Measurements from ENCODE around the gene OR10K1. TPM values are rescaled to one million over a fixed set of nuclear protein-coding genes. Genes with fewer than 3 reads are reported as not detected.

OR10K1 gene
- total and polyA plus RNA-seq, 2 donors (not counting 1 experiment from before 2014, with no cell fraction given): not detected

DNA sequence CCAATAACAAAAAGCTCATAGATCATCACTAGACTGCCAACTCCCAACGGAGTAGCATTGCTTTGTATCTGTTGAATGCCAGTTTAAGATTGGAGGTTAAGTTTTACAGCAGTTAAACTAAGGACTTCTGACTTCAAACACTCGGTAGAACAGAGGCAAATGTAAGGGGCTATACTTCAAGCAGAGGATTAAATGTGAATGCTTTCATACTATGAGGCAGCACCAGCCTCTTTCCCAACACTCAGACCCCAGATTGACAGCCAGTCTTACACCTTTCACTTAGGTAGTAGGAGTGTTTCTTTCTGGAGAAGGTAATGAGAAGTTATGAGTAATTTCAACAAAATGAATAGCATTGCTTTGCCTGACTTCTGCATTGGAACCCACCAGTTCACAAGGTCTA, 33.2 kb downstream of the OR10K1 start:
- no peak for DNase-seq (ENCODE audit: low read depth in 2 of 2)
- no peak overlapping the region for H2AFZ ChIP-seq (ENCODE audit: low read length)
- H3K4me1 ChIP-seq (ENCODE audit: control insufficient read depth, extremely low read depth, insufficient read depth, low read length): no peaks in the 10 kb centered on the region
- no peak overlapping the region for H3K4me3 ChIP-seq (replicated peaks in 1 of 4; ENCODE audit: control extremely low read depth in 1 of 4, insufficient read depth in 1 of 4, low read depth in 3 of 4, low read length in 4 of 4)
- H3K36me3 ChIP-seq (ENCODE audit: control insufficient read depth, insufficient read depth, low read length): no peaks in the 10 kb centered on the region
- TF ChIP-seq, protein P1, sequence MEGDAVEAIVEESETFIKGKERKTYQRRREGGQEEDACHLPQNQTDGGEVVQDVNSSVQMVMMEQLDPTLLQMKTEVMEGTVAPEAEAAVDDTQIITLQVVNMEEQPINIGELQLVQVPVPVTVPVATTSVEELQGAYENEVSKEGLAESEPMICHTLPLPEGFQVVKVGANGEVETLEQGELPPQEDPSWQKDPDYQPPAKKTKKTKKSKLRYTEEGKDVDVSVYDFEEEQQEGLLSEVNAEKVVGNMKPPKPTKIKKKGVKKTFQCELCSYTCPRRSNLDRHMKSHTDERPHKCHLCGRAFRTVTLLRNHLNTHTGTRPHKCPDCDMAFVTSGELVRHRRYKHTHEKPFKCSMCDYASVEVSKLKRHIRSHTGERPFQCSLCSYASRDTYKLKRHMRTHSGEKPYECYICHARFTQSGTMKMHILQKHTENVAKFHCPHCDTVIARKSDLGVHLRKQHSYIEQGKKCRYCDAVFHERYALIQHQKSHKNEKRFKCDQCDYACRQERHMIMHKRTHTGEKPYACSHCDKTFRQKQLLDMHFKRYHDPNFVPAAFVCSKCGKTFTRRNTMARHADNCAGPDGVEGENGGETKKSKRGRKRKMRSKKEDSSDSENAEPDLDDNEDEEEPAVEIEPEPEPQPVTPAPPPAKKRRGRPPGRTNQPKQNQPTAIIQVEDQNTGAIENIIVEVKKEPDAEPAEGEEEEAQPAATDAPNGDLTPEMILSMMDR (conservative IDR thresholded peaks at IDR 0.05 in 1 of 2, IDR thresholded peaks at IDR 0.05 in 1 of 2; ENCODE audit: low read depth in 1 of 2, low read length in 2 of 2): no peak
- TF ChIP-seq EZH2 (IDR thresholded peaks at IDR 0.05; ENCODE audit: low read length, missing control alignments): no peak
- no peaks in the 10 kb centered on the region for H3K27me3 ChIP-seq (ENCODE audit: control insufficient read depth, insufficient read depth, low read length)
- H3K9me3 ChIP-seq (ENCODE audit: control insufficient read depth, insufficient read depth, low read depth, low read length): no peaks in the 10 kb centered on the region
- no peak overlapping the region for H3K9ac ChIP-seq (ENCODE audit: insufficient read depth, low read length)
- H3K27ac ChIP-seq (ENCODE audit: insufficient read depth, low read length): no peak overlapping the region
- no peaks in the 10 kb centered on the region for H3K79me2 ChIP-seq (ENCODE audit: control insufficient read depth, insufficient read depth, low read length)
- no peaks in the 10 kb centered on the region for H4K20me1 ChIP-seq (ENCODE audit: control insufficient read depth, extremely low read depth, insufficient read depth, low read length)
- no peak overlapping the region for H3K4me2 ChIP-seq (ENCODE audit: extremely low read depth, insufficient read depth, low read length)

DNA sequence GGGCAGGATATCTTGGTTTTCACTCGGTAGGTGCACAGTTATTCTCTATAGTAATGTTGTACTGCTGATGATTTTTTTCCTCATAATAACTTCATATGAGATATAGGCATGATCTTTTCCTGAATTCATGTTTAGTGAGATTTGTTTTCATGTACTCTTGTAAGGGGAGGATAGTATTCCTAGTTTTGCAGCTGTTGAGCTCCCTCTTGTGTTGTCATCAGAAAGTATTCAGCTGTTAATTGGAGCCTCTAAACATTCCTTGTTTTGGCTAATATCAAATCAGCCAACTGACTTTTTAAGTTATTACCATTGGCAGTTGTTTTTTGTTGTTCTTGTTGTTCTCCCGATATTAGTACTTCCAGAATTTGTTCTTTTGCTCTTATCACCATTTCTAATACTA, 34.7 kb downstream of the OR10K1 start:
- Histone ChIP-seq H3K4me3 (replicated peaks in 1 of 4; ENCODE audit: control extremely low read depth in 1 of 4, insufficient read depth in 1 of 4, low read depth in 3 of 4, low read length in 4 of 4) (no peak overlapping the region), H3K36me3 (ENCODE audit: control insufficient read depth, insufficient read depth, low read length) (no peaks in the 10 kb centered on the region), H3K4me1 (ENCODE audit: control insufficient read depth, extremely low read depth, insufficient read depth, low read length) (no peaks in the 10 kb centered on the region), H3K79me2 (ENCODE audit: control insufficient read depth, insufficient read depth, low read length) (no peaks in the 10 kb centered on the region), H3K9me3 (ENCODE audit: control insufficient read depth, insufficient read depth, low read depth, low read length) (no peaks in the 10 kb centered on the region), H2AFZ (ENCODE audit: low read length) (no peak overlapping the region), H3K4me2 (ENCODE audit: extremely low read depth, insufficient read depth, low read length) (no peak overlapping the region), H4K20me1 (ENCODE audit: control insufficient read depth, extremely low read depth, insufficient read depth, low read length) (no peaks in the 10 kb centered on the region), H3K9ac (ENCODE audit: insufficient read depth, low read length) (no peak overlapping the region), H3K27me3 (ENCODE audit: control insufficient read depth, insufficient read depth, low read length) (no peaks in the 10 kb centered on the region), H3K27ac (ENCODE audit: insufficient read depth, low read length) (no peak overlapping the region)
- DNase-seq (ENCODE audit: low read depth in 2 of 2): no peak
- TF ChIP-seq, protein P1 (conservative IDR thresholded peaks at IDR 0.05 in 1 of 2, IDR thresholded peaks at IDR 0.05 in 1 of 2; ENCODE audit: low read depth in 1 of 2, low read length in 2 of 2): no peak
- no peak for TF ChIP-seq EZH2 (IDR thresholded peaks at IDR 0.05; ENCODE audit: low read length, missing control alignments)

DNA sequence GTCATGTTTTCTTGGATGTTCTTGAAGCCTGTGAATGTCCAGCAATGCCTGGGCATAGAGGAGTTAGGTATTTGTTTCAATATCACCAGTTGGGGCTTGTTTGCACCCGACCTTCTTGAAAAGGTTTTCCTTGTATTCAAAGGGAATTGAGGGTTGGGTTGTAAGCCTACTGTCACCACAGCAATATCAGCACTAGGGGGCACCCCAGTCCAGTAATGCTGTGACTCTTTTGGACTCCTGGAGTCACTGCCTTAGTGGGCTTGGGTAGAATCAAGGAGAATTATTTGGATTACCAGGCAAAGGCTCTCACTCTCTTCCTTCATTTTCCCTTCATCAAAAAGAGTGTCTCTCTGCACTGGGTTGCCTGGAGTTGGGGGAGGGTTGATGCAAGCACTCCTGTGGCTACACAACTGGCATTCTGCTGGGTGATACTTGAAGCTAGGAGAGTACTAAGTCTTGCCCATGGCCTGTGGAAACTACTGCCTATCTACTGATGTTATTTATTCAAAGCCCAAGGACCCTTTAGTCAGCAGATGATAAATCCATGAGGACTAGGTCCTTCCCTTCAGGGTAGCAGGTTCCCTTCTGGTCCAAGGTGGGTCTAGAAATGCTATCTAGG, 44.8 kb downstream of the OR10K1 start:
- no peaks in the 10 kb centered on the region for H4K20me1 ChIP-seq (ENCODE audit: control insufficient read depth, extremely low read depth, insufficient read depth, low read length)

More for the DNA sequence above, 44.8 kb downstream of the OR10K1 start:
- H3K9me3 ChIP-seq (ENCODE audit: control insufficient read depth, insufficient read depth, low read depth, low read length): no peaks in the 10 kb centered on the region
- H3K4me3 ChIP-seq (replicated peaks in 1 of 4; ENCODE audit: control extremely low read depth in 1 of 4, insufficient read depth in 1 of 4, low read depth in 3 of 4, low read length in 4 of 4): no peak overlapping the region
- H3K27me3 ChIP-seq (ENCODE audit: control insufficient read depth, insufficient read depth, low read length): no peaks in the 10 kb centered on the region
- TF ChIP-seq, protein P1 (conservative IDR thresholded peaks at IDR 0.05 in 1 of 2, IDR thresholded peaks at IDR 0.05 in 1 of 2; ENCODE audit: low read depth in 1 of 2, low read length in 2 of 2): peak in 1 of 2 donors; percentile 15
- no peak for TF ChIP-seq EZH2 (IDR thresholded peaks at IDR 0.05; ENCODE audit: low read length, missing control alignments)
- no peaks in the 10 kb centered on the region for H3K4me1 ChIP-seq (ENCODE audit: control insufficient read depth, extremely low read depth, insufficient read depth, low read length)
- no peak overlapping the region for H3K9ac ChIP-seq (ENCODE audit: insufficient read depth, low read length)
- H3K36me3 ChIP-seq (ENCODE audit: control insufficient read depth, insufficient read depth, low read length): no peaks in the 10 kb centered on the region
- no peak overlapping the region for H3K4me2 ChIP-seq (ENCODE audit: extremely low read depth, insufficient read depth, low read length)
- no peak for DNase-seq (ENCODE audit: low read depth in 2 of 2)
- H2AFZ ChIP-seq (ENCODE audit: low read length): no peak overlapping the region
- H3K79me2 ChIP-seq (ENCODE audit: control insufficient read depth, insufficient read depth, low read length): no peaks in the 10 kb centered on the region
- H3K27ac ChIP-seq (ENCODE audit: insufficient read depth, low read length): no peak overlapping the region

Data from fibroblast of lung (primary cell).